HG02759 (cell line): ENCODE results near the gene CDC42.

Experiments used
- ATAC-seq: cut with Tn5 transposase; IDR thresholded peaks from one replicate; pipeline ENCODE4 v1.9.1; 2021; ENCODE audit warnings: mild to moderate bottlenecking, moderate library complexity; ENCODE audit not compliant: unreplicated experiment

The CDC42 gene

DNA sequence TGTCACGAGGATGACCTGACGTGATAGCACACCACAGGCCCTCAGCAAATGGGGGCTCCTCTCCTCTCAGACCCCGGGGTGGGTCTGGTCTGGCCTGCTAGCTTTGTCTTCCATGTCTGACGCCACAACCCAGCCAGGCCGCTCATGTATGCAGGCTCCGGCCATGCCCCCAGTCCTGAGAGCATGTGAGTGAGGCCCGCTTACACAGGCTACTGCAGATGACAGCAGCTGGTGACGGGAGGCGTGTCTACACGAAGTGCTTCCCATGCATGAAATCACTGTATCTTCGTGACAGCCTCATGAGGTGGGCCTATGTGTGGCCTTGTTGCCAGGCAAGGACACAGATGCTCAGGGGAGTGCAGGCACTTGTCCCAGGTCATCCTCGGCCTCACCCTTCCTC lies 74.0 kb downstream of the CDC42 start:
- no peak for ATAC-seq

DNA sequence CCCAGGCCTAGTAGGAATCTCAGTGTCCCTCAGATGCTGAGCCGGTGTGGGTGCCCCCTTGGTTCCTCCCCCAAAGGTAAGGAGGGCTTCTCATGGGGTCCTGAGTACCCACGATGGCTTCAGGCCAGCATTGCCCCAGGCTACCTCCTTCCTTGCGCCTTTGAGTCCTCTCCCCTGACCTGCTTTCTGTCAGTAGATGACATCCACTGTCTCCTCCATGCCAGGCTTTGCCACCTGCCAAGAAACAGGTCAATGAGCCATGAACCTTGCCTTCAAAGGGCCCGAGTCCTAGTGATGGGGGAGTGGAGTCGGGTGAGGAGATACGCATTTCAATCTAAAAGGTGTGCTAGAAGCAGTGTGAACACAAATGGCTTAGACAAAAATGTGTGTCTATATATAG lies 74.7 kb downstream of the CDC42 start:
- ATAC-seq, result no peak

DNA sequence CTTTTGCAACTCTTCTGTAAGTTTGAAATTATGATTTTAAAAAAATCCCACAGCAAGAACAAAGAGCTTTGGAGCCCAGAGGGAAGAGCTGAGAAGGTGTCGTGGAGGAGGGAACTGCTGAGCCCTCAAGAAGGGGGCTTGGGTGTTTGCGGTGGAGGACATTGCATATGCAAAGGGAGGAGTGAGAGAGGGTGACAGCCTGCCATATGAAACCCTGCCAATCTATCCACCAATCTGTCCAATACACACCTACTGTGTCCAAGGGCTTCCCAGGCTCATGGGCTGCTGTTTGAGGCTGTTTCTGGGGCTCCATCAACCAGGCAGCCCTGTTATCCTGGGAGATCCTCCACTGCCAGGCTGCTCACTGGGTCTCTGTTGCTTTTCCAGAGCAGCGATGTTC lies 75.2 kb downstream of the CDC42 start:
- ATAC-seq, result no peak

DNA sequence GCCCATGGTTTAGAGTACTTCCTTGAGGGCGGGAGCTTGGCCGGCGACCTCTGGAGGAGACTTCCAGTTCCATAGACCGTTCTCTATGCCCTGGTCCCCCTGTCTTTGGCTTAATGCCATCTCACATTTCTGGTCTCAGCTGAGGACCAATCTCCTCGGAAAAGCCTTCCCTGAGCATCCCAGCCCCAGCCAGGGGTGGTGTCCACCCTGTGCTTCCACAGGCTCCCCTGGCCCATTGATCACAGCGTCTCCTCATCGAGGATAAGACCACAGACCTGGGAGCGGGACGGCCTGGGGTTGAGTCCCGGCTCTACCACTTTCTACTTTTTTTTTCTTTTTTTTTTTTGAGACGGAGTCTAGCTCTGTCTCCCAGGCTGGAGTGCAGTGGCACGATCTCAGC lies 75.9 kb downstream of the CDC42 start:
- no peak for ATAC-seq

DNA sequence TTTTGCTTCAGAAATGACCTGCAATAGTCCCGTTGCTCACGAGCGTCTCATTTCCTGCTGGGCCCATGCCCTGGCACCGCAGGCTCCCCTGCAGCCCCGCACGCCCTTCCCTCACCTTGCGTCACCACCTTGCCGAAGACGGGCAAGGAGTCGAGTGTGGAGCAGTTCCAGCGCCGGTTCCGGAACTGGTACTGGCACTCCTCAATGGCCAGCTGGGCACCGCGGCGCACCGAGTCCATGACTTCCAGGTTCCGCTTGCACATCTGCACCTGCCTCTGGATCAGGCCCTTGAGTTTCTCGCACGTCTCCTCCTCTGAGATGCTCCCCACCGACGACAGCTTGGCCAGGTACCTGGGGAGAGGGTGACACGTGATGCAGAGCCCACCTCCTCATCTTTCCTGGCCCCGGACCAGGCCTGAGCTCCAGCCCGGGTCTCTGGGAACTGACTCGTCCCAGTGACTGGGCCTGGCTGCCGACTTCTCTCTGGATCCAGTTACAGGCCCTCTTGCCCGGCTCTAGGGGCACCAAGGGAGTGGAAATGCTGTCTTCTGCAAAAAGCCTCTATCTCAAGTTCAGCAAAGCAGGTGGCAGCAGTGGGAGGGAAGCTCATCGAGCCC lies 77.1 kb downstream of the CDC42 start:
- no peak for ATAC-seq

DNA sequence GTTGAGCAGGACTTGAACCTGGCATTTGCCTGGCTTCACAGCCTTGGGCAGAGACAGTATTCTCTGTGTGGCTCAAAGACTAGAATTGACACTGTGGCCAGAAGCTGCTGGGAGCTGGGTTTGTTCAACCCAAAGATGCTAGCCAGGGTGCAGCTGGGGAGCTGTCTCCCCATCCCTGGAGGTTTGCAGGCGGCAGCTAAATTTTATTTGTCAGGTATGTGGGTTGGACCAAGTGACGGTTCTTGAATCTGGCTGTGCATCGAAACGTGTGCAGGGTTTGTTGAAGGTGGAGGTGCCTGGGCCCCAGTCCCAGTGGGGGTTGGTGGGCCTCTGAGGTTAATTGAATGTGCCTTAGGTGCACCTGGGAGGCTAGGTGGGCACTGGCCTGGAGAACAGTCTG lies 78.6 kb downstream of the CDC42 start:
- ATAC-seq, result no peak

DNA sequence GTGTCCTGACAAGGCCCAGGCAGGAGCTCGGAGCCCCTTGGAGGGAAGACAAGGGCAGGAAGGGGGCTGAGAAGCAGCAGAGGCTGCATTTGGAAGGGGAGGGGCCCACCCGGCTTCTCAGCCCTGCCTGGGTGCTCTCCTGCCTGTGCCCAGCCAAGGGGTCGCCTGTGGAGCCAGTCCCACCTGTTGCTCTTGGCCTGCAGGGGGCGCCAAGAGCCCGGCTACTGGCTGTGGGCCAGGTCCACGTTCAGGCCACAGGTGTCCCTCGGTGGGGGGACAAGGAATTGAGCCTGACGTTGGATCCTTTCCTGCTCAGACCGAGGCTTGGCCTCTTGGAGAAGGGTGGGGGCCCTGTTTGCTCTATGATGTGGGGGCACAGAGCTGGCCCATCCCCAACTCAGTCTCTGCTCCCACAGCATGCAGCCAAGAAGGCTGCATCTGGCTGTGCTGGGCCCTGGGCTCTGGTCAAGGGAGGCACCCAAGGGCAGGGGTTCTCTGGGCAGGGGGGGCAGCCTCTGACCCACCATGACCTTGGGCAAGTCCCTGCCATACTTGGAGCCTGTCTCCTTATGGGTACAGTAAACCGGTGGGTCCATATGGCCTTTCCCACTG lies 79.5 kb downstream of the CDC42 start:
- ATAC-seq, result no peak

DNA sequence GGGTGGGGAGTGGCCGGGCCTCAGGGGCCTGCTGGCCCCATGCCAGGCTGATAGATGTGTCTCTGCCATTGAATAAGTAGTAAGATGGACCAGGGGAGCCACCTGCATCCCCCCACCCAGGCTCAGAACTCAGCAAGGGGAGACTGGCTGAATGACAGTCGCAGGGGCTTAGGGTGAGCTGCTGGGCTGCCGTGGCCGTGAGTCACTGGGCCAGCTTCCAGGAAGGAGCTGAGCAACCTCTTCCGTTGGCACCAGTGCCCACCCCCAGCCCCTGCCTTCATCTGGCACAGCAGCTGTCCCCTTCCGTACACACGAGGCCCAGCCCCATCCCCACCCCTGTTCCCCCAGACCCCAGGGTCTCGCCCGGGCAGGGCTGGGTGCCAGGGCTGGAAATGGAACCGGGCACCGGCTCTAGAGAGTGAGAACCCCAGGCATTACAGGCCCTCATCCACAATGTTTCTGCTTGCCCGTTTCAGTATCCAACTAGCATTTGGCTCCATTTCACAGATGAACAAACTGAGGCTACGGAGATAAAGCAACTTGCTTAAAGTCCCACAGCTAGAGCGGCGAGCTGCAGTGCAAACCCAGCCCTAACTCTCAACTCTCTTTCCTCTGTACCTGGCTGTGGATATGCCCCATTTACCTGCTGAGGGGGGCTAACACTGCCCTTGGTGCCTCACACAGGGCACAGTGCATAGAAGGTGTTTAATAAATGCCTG lies 80.2 kb downstream of the CDC42 start:
- ATAC-seq, result no peak

DNA sequence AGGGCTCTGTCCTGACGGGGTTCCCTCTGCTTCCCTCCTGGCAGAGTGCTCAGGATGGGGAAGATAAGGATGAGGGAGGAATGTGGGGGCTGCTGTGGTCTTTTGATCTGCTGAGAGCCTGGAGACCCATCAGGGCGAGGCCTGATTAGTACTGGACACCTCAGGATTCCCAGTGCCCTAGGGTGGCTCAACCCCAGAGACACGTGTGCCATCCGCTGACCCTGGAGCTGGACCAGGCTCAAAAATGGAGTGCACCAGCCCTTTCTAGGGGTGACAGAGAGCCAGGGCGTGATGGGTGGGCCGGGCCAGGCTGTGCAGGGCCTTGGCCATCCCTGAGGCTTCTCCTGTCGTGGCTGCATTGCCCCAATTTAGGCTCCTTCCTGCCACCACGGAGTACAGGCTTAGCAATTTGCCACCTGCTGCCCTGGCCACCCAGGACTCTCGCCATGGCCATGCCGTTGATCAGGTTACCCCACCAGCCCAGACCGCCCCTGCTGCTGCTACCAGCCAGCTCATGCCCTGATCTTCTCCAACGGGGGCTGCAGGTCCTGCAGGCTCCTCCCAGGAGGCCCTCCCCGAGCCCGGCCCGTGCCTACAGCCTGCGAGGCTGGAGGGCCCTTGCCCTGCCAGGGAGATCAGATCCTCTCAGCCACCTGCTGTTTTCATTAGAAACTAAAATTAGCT lies 80.9 kb downstream of the CDC42 start:
- no peak for ATAC-seq

DNA sequence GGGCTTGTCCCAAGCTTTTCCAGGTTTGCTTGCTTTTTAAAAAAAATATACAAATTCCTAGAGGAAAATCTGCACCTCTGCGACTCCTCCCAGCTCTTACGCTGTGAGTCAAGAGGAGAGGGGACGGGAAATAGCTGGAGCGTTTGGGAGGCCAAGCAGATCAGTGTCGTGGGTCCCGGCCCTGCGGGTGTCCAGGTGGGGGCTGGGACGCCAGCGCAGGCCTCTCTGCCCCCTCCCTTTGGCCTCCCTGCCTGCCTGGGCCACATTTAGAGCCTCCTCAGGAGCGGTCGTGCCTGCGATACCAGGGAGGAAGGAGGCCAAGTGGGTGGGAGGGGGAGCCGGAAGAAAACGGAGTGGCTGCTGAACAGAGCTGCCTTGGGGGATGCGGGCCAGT lies 81.4 kb downstream of the CDC42 start:
- ATAC-seq, result no peak

DNA sequence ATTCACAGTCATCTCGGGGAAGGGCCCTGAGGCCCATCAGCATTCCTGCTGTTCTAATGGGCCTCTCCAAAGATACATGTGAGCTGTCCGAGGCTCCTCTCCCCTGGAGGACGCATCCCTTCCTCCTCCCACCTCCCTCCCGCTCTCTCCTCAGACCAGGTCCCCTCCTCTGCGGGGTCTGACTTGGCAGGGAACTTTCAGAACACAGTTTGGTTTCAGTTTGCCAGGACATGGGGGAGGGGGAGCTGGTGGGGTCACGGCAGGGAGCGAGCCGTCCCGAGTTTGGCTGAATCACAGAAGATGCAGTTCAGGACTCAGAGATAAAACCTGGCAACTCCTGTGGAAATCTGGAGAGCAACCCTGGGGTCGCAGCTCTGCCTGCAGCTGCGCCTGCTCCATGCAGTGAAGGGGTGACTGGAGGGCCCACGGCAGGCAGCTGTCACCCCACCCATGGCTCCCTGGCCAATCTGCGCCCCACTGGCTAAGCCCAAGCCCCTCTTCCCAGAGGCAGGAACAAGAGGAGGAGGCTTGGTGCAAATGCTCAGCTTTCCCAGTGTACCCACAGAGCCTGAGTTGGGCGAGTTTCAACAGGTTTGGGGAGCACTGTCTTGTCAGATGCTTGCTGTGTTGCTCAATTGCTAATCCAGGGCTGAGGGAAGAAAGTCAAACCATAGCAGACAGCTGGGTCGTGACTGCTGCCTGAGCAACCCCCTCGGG lies 84.7 kb downstream of the CDC42 start:
- no peak for ATAC-seq

DNA sequence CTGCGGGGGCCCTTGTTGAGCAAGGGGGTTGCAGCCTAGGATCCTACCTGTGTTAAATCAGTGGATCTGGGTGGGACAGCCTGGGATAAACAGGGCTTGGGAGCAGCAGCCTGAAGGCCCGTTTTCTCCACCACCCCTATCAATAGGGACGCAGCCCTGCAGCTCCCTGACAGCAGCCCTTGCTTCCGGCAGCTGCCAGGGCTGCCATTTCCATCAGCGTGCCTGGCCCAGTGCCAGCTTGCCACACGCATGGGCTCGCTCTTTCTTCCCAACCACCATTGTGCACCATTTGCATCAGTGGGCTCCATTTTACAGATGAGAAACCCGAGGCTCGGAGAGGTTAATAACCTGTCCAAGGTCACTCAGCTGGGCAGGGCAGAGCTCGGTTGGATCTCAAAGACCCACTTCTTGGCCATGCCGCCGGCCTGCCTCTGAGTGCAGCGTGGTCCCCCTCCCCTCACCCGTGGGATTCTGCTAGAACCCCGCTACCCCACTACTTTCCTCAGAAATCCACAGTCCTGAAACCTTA lies 86.6 kb downstream of the CDC42 start:
- ATAC-seq, result no peak

DNA sequence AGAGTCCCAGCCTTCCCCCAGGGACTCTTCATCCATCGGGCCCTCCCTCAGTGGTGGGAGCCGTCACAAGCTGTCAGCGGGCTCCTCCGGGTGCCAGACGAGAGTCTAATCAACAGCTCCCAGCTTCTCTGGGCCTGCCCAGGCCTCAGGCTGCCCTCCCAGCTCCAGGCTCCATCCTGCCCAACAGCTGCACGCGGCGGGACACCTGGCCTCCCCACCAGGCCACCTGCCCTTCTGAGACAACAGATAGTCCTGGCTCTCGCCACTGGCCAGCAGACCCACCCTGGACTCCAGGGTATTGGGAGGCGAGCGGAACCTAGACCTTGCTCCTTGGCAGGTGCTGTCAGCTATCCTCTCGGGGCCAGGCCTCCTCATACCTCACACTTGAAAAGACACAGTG lies 87.3 kb downstream of the CDC42 start:
- no peak for ATAC-seq
